8988T (cell line): ENCODE measurements around the gene GPR68.
"Not testable (repeated sequence)": the region's sequence is repeated elsewhere in the genome, so short reads cannot be mapped to it uniquely, and the experiment has no call there.

Source experiments
- DNase-seq: peaks from one replicate; pipeline ENCODE4 v3.0.0; 2011

The GPR68 gene

DNA sequence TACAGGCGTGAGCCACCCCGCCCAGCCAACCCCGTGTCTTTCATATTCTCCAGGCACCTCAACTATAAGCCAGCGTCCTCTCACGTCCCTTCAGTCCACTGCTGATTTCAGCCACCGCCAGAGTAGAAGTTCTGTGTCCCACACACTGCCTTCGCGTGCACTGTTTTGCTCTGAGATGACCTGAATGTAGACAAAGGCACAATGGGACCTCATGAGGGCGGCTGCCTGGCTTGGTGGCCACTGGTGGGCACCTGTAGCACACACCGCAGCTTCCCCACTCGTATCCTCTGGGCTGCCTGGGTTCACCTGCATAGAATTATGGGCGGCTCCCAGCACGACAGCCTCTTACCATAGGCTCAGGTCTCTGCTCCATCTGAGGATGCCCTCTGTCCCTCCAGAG lies 57.2 kb downstream of the GPR68 start:
- DNase-seq = no peak

DNA sequence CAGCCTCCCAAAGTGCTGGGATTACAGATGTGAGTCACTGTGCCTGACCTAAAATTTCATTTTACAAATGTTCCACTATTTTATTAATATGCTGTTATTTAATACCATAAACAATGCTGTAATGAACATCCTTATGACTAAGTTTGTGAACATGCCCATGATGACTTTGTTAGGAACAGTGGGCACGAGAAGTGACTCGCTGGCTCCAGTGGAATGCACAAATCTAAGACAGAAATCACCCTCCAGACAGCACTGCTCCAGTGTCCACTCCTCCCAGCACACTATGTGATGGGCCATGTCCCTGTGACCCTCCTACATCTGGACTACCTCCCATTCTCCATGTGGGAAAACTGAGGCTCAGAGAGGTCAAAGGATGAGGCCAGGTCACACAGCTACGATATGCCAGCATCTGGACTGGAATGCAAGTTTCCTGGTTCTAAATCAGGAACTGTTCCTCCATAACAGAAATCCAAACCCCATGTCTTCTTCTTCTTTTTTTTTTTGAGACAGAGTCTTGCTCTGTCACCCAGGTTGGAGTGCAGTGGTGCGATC lies 57.9 kb downstream of the GPR68 start:
- no peak for DNase-seq

- DNase-seq = no peak
Observed at GRCh38 chr14:91185721-91186120, 58.8 kb downstream of the GPR68 start.

- no peak for DNase-seq
Observed at GRCh38 chr14:91184559-91184958, 59.9 kb downstream of the GPR68 start.

DNA sequence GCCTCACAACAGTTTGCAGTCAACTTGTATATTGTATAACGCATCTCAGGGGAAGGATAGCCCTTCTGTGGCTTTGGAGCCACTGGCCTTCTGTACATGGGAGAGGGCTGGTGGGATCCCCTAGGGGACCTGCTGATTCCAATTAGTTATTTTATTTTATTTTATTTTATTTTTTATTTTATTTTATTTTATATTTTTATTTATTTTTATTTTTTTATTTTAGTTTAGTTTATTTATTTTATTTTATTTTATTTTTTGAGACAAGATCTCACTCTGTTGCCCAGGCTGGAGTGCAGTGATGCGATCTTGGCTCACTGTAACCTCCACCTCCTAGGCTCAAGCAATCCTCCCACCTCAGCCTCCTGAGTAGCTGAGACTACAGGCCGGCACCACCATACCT lies 61.8 kb downstream of the GPR68 start:
- not testable (repeated sequence) for DNase-seq
